Fibroblast of peridontal ligament (primary cell): ENCODE results near the gene RAB39A.
"Not testable (repeated sequence)": the region's sequence is repeated elsewhere in the genome, so short reads cannot be mapped to it uniquely, and the experiment has no call there.

Experiments used
- DNase-seq: peaks from one replicate; pipeline ENCODE4 v3.0.0-alpha.2; 2010; ENCODE audit errors: extremely low read depth

Gene RAB39A, protein sequence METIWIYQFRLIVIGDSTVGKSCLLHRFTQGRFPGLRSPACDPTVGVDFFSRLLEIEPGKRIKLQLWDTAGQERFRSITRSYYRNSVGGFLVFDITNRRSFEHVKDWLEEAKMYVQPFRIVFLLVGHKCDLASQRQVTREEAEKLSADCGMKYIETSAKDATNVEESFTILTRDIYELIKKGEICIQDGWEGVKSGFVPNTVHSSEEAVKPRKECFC

DNA sequence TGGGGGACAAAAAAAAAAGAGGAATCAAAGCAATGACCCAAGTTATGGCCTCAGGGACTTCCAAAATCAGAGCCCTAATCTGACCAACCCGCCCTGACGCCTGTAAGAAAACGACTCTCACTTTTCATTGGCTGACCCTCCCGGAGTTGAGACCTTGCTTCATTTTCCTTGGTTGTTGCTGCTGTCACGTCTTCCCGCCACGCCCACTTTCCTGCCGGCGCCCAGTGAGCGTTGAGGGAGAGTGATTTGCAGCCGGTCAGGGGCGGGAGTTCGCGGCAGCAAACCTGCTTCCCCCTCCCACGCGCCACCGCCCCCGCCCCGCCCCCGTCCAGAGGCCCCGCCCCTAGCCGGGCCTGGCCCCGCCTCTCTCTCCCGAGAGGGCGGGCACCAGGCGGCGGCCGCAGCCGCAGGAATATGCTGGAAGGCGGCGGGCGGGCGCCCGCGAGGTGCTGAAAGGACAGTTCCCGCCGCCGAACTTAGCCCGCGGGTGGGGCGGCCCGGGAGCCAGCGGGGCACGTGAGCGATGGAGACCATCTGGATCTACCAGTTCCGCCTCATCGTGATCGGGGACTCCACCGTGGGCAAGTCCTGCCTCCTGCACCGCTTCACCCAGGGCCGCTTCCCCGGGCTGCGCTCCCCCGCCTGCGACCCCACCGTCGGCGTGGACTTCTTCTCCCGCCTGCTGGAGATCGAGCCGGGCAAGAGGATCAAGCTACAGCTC is at the start of gene RAB39A:
RAB39A (plus strand) TSS at position 403 of the 721 bp plus-strand sequence; CDS start at position 524, 121 bp downstream.
- peak; percentile 73 for DNase-seq

DNA sequence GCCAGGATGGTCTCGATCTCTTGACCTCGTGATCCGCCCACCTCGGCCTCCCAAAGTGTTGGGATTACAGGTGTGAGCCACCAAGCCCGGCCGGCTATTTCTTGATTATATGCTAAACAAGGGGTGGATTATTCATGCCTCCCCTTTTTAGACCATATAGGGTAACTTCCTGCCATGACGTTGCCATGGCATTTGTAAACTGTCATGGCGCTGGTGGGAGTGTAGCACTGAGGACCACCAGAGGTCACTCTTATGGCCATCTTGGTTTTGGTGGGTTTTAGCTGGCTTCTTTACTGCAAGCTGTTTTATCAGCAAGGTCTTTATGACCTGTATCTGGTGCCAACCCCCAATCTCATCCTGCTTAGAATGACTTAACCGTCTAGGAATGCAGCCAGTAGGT is 46.8 kb upstream of the RAB39A start:
- DNase-seq: not testable (repeated sequence)

DNA sequence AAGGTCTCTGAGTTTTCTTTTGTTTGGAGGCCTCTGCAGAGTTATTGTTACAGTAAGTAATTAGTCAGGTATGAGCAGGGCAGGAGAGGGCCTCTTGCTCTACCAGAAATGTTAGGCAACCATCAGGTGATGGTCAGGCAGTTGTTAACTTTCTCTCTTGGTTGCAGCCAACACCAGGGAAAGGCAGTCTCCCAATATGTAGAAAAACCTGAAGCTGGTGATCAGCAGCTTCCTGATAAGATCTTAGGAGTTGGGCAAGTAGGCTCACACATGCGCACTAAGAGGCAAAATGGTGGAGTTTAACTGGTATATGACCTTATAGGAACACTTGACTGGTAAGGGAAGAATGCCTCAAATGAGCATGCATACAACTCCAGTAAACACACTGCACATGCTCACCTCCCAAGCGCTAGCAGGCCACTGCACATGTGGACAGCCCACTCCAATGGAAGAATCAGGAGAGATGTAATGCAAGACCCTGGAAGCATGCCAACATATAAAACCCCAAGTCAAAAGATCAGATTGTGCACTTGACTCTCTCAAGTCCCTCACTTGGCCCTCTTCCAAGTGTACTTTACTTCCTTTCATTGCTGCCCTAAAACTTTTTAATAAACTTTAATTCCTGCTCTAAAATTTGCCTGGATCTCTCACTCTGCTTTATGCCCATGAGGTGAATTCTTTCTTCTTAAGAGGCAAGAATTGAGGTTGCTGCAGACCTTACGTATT is 46.0 kb upstream of the RAB39A start:
- DNase-seq: no peak

DNA sequence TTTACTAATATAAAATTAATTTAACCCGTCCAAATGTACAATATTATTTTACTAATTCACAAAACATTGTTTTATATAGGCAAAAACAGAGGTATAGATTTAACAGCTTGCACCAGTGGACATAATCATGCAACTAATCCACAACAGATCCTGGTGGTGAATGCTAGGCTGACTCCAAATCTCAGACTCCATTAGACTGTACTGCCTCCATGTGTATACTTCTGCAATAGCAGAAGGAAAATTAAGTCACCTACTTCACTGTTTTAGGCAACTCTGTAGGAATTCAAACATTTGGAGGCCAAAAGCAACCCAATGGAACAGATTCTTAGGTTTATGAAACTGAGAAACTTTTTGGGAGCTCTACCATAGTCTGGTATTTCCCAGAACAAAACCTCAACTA is 30.0 kb upstream of the RAB39A start:
- peak; percentile 74 for DNase-seq

DNA sequence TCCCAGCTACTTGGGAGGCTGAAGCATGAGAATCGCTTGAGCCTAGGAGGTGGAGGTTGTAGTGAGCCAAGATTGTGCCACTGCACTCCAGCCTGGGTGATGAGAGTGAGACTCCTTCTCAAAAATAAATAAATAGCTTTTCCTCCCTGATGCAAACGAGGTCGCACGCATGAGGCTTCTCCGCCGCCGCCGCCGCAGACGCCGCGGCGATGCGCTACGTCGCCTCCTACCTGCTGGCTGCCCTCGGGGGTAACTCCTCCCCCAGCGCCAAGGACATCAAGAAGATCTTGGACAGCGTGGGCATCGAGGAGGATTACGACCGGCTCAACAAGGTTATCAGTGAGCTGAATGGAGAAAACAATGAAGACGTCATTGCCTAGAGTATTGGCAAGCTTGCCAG is 20.0 kb upstream of the RAB39A start:
- DNase-seq: no peak

DNA sequence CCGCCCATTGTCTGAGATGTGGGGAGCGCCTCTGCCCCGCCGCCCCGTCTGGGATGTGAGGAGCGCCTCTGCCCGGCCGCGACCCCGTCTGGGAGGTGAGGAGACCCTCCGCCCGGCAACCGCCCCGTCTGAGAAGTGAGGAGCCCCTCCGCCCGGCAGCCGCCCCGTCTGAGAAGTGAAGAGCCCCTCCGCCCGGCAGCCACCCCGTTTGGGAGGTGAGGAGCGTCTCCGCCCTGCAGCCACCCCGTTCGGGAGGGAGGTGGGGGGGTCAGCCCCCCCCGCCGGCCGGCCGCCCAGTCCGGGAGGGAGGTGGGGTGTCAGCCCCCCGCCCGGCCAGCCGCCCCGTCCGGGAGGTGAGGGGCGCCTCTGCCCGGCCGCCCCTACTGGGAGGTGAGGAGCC is 15.8 kb upstream of the RAB39A start:
- not testable (repeated sequence) for DNase-seq

DNA sequence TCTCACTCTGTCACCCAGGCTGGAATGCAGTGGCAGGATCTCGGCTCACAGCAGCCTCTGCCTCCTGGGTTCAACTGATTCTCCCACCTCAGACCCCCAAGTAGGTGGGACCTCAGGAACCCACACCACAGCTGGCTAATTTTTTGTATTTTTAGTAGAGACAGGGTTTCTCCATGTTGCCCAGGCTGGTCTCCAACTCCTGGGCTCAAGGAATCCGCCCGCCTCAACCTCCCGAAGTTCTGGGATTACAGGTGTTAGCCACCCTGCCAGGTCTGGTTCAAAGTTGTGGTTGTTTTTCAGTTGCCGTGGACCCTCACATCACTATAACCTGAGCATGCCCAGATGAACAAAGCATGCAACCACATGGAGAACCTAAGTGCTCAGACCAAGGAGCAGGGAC is 13.0 kb upstream of the RAB39A start:
- DNase-seq: no peak

DNA sequence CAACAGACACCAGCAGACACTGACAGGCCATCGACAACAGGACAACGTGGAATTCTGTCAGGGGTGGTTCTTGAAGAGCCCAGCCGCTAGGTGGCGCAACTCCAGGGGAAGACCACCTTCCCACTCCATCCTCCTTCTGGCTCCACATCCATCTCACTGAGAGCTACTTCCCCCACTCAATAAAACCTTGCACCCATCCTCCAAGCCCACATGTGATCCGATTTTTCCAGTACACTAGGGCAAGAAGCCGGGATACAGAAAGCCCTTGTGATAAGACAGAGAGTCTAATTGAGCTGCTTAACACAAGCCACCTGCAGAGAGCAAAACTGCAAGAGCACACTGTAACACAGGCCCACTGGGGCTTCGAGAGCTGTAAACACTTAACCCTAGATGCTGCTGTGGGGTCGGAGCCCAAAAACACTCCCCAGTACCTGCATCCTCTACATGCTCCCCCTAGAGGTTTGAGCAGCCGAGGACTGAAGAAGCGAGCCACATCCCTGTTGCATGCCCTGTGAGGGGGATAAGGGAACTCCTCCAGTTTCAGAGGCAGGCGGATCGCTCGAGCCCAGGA is 11.5 kb upstream of the RAB39A start:
- DNase-seq: no peak

DNA sequence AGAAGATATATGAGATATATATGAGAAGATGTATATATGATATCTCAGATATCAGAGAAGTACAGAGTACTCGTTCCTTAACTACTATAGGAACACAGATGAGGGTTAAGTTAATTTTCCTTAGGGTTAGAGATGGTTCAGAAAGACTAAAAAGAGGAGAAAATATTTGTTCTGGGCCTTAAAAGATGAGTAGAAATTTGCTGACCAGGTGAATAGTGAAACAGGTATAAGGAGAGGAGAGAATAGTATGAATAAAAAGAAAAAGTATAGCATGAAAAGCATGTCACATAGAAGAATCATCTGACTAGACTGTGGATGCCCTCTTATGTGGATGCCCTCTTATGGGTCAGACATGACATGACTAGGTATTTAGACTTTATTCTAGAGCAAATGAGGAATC is 6.3 kb upstream of the RAB39A start:
- DNase-seq: no peak

DNA sequence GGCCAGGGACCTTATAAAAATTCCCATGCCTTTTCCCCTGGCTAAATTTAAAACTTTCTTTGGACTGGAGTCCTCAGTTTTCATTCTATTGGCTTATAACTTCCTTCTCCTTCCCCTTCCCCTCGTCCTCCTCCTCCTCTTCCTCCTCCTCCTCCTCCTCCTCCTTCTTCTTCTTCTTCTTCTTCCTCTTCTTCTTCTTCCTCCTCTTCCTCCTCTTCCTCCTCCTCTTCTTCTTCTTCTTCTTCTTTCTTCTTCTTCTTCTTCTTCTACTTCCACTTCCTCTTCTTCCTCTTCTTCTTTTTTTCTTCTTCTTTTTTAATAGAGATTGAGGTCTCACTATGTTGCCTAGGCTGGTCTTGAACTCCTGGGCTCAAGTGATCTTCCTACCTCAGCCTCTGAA is 4.7 kb upstream of the RAB39A start:
- not testable (repeated sequence) for DNase-seq

DNA sequence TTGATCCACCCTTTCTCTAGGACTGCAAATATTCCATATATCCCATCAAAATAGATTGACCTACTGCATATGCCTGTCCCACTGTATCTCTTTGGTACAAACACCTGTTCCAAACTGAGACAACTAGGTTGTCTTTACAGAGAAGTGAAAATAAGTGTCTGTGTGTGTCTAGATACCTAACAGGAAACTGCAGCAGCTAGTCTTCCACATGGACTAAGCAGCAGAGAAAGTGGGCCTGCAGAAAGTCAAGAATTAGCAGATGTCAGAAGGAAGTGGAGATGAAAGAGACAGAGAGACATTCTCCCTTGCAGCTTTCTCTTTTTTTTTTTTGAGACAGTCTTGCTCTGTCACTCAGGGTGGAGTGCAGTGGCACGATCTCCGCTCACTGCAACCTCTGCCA is 3.9 kb upstream of the RAB39A start:
- DNase-seq: no peak

DNA sequence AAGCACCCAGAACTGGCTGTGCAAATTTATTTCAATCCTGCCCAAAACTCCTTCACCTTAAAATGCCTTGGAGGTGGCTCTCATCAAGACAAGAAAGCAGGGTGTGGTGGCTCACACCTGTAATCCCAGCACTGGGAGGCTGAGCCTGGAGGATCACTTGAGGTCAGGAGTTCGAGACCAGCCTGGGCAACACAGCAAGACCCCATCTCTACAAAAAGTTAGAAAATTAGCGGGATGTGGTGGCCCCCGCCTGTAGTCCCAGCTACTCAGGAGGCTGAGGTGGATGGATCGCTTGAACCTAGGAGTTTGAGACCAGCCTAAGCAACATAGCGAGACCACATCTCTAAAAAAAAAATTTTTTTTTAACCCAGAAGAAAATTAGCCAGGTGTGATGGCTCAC is 689 bp upstream of the RAB39A start:
- DNase-seq: no peak

DNA sequence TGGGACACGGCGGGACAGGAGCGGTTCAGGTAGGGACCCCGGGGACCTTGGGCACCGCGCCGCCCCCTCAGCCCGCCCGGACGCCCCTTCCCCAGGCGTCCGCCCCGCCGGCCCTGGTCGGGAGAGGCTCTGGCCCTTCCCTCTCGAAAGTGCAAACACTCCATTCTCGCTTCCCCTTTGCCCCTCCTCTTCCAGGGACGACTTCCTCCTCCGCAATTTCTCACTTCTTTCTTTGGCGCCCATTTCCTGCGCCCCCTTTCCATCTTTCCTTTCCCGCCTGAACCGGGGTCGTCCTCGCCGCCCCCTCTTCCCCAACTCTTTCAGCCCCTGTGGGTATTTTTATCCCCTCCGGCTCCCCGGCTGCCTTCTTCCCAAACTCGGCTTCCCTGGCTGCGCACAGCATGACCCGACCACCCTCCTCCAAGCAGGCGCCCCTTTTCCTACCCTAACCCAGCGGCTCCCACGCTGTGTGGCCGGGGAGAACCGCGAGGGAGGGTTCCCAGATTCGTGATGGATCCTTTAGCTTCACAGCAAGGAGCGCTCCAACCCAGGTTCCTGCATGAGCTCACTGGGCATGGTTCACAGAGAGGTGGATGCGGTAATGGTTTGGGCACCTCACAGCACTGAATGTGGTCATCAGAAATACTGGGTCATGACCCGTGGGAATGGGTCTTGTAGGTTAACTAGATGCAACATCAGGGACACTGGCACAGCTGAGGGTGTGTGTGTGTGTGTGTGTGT is 689 bp downstream of the RAB39A start:
- no peak for DNase-seq

DNA sequence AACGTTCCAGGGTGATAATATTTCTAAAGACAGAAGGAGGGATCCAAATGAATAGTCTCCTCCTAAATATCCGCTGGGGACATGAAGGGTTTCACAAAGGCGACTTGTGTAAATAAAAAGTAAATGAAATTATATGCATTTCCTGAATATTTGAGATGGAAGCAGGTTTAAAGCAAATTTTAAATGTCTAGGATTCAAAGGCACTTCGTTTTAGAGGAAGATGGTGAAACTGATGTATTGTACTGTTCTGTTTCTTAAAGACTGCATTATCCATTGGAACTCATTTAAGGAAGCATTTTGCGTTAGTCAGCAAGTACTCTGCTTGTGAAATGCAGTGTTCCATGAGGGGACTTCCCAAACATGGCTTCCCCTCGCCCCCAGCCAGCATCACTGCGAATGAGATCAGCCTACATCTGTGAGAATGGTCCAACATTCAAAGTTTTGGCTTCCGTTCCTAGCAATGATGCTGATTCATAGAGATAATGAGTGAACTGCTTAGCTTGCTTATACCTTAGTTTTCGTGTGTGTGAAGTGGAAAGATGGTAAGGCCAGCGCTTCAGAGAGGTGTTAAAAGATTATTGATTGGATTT is 1.5 kb downstream of the RAB39A start:
- DNase-seq: no peak

DNA sequence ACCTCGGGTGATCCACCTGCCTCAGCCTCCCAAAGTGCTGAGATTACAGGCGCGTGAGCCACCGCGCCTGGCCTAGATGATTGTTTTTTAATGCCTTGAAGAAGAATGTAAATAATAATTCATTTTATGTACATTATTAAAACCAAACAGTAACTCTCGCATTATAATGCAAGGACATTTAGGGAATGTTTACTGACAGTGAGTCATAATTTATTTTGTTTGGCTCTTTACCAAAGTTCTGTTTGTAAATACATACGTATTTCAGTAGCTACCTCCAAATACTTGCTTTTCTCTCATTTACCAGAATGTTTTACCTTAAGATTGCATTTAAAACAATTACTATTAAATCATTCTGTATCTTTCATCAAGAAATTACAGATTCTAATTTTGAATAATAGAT is 3.0 kb downstream of the RAB39A start:
- DNase-seq: no peak

DNA sequence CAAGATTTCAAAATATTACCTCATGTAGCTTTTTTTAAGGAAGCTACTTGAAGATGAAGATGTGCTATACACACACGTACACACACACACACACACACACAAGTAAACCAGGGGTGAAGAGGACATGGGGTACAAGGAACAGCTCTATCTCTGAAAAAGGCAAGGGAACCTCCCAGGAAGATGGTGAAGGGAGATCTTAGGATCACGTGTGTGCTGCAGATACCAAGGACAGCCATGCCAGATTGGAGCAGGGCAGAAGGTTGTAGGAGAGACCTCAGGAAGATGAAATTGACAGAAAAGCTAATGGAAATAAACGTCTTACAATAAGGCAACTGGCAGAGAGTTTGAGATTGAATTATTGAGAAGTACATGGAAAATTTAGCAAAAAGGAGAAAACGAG is 19.7 kb downstream of the RAB39A start:
- DNase-seq: no peak

DNA sequence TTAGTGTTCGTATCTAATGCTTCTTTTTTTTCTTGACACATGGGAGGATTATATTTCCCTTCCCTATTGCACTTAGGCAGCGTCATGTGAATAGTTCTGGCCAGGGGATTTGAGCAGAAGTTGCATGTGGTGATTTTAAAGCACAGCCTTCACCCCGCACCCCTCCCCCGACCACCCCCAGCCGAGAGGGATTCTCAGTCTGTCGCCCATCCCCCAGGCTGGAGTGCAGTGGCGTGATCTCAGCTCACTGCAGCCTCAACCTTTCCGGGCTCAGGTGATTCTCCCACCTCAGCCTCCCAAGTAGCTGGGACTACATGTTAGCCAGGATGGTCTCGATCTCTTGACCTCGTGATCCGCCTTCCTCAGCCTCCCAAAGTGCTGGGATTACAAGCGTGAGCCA is 20.1 kb downstream of the RAB39A start:
- not testable (repeated sequence) for DNase-seq

DNA sequence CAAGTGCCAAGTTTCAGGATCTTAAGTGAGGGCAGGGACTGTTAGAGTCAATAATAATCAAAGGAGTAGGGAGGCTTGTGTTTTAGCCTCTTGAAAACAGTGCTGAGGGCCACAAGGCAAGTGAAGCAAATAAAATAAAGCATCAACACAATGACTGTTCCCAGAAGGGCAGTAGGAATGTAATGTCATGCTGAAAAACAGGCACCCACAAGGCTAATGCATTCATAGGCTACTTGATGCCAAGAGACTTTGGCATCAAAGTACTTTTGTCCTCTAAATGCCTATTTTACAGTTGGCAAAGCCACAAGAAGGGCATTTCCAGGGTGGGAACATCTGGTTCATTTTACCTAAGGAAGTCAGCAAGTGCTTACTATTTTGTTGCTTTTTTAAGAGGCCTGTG is 22.9 kb downstream of the RAB39A start:
- DNase-seq: no peak

DNA sequence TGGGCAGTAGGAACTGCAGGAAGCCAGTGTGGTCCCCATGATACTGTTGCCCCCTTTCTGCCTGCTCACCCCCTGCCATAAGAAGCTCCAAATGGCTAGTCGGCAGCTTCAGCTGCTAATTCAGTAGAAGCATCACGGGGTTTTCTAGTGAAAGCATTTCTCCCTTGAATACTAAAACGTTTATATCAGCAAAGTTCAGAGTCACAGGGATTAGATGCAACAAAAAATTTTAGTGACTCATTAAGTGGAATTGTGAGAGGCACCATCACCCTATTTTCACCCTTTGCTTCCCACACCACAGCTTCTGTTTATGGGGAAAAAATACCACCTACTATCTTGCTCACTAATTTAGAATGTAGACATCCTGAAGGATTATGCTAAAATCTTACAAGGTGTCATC is 25.2 kb downstream of the RAB39A start:
- no peak for DNase-seq

DNA sequence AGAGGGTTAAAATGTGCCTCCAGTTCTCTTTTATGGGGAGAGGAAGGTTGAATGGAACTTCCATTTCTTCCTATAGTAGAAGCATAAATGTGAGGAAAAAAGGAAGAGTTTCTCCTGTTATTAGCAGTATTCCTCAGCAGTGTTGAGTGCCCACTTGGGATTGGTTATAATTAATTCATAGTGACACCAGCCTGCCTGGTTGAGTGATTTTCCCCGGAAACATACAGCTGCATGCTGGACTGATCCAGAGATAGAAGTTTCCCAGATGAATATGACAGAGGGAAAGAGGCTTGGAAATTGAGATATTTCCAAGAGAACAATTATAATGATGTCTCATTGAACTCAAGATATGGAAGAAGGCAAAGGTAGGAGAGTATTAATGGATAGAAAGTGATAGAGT is 28.3 kb downstream of the RAB39A start:
- no peak for DNase-seq

DNA sequence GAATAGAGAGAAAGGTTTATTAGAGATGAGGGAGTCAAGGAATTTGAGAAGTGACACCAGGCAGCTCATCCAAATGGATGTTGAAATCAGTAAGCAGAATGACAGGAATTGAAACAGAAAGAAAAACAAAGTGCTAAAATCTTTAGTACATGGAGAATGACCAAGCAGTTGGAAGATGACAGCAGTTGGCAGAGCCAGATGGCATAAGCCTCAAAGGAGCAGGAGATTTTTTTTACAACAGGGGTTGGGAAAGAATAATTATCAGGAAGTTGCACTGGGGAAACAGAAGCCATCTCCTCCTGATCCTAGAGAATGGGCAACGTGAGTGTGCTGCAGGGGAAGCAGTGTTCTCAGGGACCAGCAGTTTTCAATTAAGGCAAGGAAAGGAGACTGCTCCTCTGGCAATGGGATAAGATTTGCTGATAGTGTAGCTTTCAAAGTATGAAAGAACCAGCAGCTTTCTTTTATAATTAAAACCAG is 28.9 kb downstream of the RAB39A start:
- peak; percentile 65 for DNase-seq
